Epithelial cell of esophagus (primary cell): ENCODE data around the gene IRGC.

Source experiments
- DNase-seq: peaks from one replicate; pipeline ENCODE4 v3.0.0; 2010; ENCODE audit warnings: low read depth
- H3K4me3 ChIP-seq: 2 replicates; pipeline ENCODE4 v1.5.1; 2011; ENCODE audit warnings: mild to moderate bottlenecking, low read length, control low read depth
- CTCF ChIP-seq: IDR thresholded peaks from 2 replicates; pipeline ENCODE4 v1.5.1; 2011; ENCODE audit warnings: low read depth, mild to moderate bottlenecking, low read length, control low read depth, inconsistent platforms; ENCODE audit not compliant: insufficient read depth; ENCODE audit errors: missing control alignments

The IRGC gene

GRCh38 chr19:43699506-43700394 is 16.1 kb upstream of the IRGC start:
- no peak for DNase-seq
- H3K4me3 ChIP-seq, result no peak overlapping the region
- no peak for TF ChIP-seq CTCF

- peak; percentile 76 for DNase-seq
- no peak for TF ChIP-seq CTCF
- no peak overlapping the region for H3K4me3 ChIP-seq
These were observed 15.4 kb upstream of the IRGC start for GRCh38 chr19:43700395-43701000.

GRCh38 chr19:43704002-43704705 is 11.7 kb upstream of the IRGC start:
- no peak for DNase-seq
- no peak for TF ChIP-seq CTCF
- no peak overlapping the region for H3K4me3 ChIP-seq

- no peak overlapping the region for H3K4me3 ChIP-seq
- no peak for DNase-seq
- no peak for TF ChIP-seq CTCF
These were observed 10.1 kb upstream of the IRGC start for GRCh38 chr19:43705729-43706128.

- no peak overlapping the region for H3K4me3 ChIP-seq
- no peak for DNase-seq
- TF ChIP-seq CTCF, result no peak
These were observed 8.6 kb upstream of the IRGC start for GRCh38 chr19:43707158-43707712.

- H3K4me3 ChIP-seq, result no peak overlapping the region
- no peak for DNase-seq
- no peak for TF ChIP-seq CTCF
These were observed 7.2 kb upstream of the IRGC start for GRCh38 chr19:43708716-43709115.
